ENCODE measurements around the gene RPL13A. TPM values are rescaled to one million over a fixed set of nuclear protein-coding genes. Genes with fewer than 3 reads are reported as not detected.

The RPL13A gene
- total RNA-seq, 1 experiment from 2014 or later, result 3,286 TPM

GRCh38 chr19:49497047-49497788 is 9.8 kb downstream of the RPL13A start:
- no peaks in the 10 kb centered on the region for H3K27me3 Mint-ChIP-seq (ENCODE audit: low read depth)
- no peak overlapping the region for H2BK20ac ChIP-seq (ENCODE audit: low read depth, low read length, poor library complexity, severe bottlenecking)
- H2BK120ac ChIP-seq (ENCODE audit: low read depth, low read length, poor library complexity, severe bottlenecking), result no peak overlapping the region
- H2BK5ac ChIP-seq (ENCODE audit: insufficient read length, low read length), result no peak overlapping the region
- no peak overlapping the region for H3K4ac ChIP-seq (ENCODE audit: low read depth, low read length)
- peaks cover 40 to 51% (median 42%) of the 10 kb centered on the region in 3 experiments for H3K36me3 Mint-ChIP-seq (ENCODE audit: insufficient read depth in 1 of 3, low read depth in 3 of 3)
- peak overlapping the region; percentile 74; the same call in 1 of the 2 replicates for H3K14ac ChIP-seq (ENCODE audit: insufficient read depth, low read length)
- H3K4me1 ChIP-seq (ENCODE audit: insufficient read depth, low read length), result no peaks in the 10 kb centered on the region; the same call in none of the 2 replicates
- H3K56ac ChIP-seq (ENCODE audit: insufficient read length, low read depth, low read length), result no peak overlapping the region
- H4K20me1 ChIP-seq (ENCODE audit: control insufficient read depth, insufficient read depth, insufficient read length), result no peaks in the 10 kb centered on the region
- H2BK12ac ChIP-seq (ENCODE audit: insufficient read length, low read depth, low read length), result no peak overlapping the region
- H3K23ac ChIP-seq (ENCODE audit: insufficient read length, low read depth, low read length), result no peak overlapping the region
- peak overlapping the region; percentile 38 for H3K27ac ChIP-seq (ENCODE audit: insufficient read length, low read depth, low read length)
- H3K9me3 ChIP-seq (ENCODE audit: control insufficient read depth, low read depth, low read length), result no peaks in the 10 kb centered on the region
- TF ChIP-seq CTCF (conservative IDR thresholded peaks at IDR 0.05), result no peak
- H3K4me2 ChIP-seq (ENCODE audit: insufficient read depth, insufficient read length, low read length), result peak overlapping the region; percentile 88
- no peak overlapping the region for H3K18ac ChIP-seq (ENCODE audit: insufficient read length, low read depth, low read length)
- no peak overlapping the region for H3T11ph ChIP-seq (ENCODE audit: low read length)
- H3K9me3 Mint-ChIP-seq, result peaks cover 0 to 3% of the 10 kb centered on the region in 2 experiments; a peak in 1 of 5 replicates
- H4K8ac ChIP-seq (replicated peaks; ENCODE audit: insufficient read length, low read depth, low read length), result no peak overlapping the region
- DNase-seq, result peak; percentile 54
- no peak overlapping the region for H4K5ac ChIP-seq (ENCODE audit: insufficient read length, low read depth, low read length)
- H3K9ac ChIP-seq (ENCODE audit: extremely low read depth, insufficient read length, low read length), result peak overlapping the region; percentile 98
- no peak overlapping the region for H4K91ac ChIP-seq (ENCODE audit: insufficient read length, low read depth, low read length)
- H3K27me3 ChIP-seq (ENCODE audit: insufficient read depth, low read length), result no peaks in the 10 kb centered on the region
- no peak overlapping the region for H2AK5ac ChIP-seq (ENCODE audit: insufficient read length, low read length)
- peaks cover 6% of the 10 kb centered on the region for H3K23me2 ChIP-seq (ENCODE audit: insufficient read length, low read depth, low read length, poor library complexity, severe bottlenecking)
- H3K4me3 Mint-ChIP-seq, result peak overlapping the region; percentile 94
- H2BK15ac ChIP-seq (ENCODE audit: low read depth, low read length), result no peak overlapping the region
- no CpG with 5 or more reads among the region's 22 CpGs for WGBS (ENCODE audit: extremely low coverage, insufficient read length, low lambda C conversion rate)
- peaks cover 22 to 39% of the 10 kb centered on the region in 2 experiments for H3K4me1 Mint-ChIP-seq
- peak overlapping the region; percentile 99 for H3K27ac Mint-ChIP-seq
- H2AFZ ChIP-seq (ENCODE audit: low read length), result no peak overlapping the region
- H3K79me2 ChIP-seq (ENCODE audit: insufficient read depth, low read length), result peaks cover 4% of the 10 kb centered on the region; the same call in 1 of the 2 replicates
- H3K79me1 ChIP-seq (ENCODE audit: insufficient read depth, low read depth, low read length, poor library complexity, severe bottlenecking), result peaks cover 10% of the 10 kb centered on the region

Measured in H9 (cell line).